Tibial nerve (tissue), 4 donors: ENCODE data around the gene SLC27A3. TPM values are rescaled to one million over a fixed set of nuclear protein-coding genes. Genes with fewer than 3 reads are reported as not detected.

Source experiments
- DNase-seq, 2 donors: peaks; one replicate each; pipeline ENCODE4 v3.0.0-alpha.2; 2019; ENCODE audit warnings: low spot score in 2 of 2
- H3K27ac ChIP-seq, 4 donors: fragments of 200-600 bp; sonication (generic) in 3 of 4; one replicate each; pipeline ENCODE4 v1.5.1; 2017 to 2019; ENCODE audit warnings: mild to moderate bottlenecking in 1 of 4
- H3K27me3 ChIP-seq, 2 donors: fragments of 200-600 bp; sonication (generic) in 1 of 2; one replicate each; pipeline versions ENCODE4 v1.5.1 to v1.6.0; 2017 to 2019
- H3K36me3 ChIP-seq, 3 donors: fragments of 200-600 bp; sonication (generic); one replicate each; pipeline ENCODE4 v1.5.1; 2018 to 2019
- H3K4me1 ChIP-seq, 4 donors: fragments of 200-600 bp; sonication (generic) in 3 of 4; one replicate each; pipeline ENCODE4 v1.5.1; 2017 to 2019
- H3K4me3 ChIP-seq, 4 donors: fragments of 200-600 bp; sonication (generic) in 3 of 4; one replicate each; pipeline ENCODE4 v1.5.1; 2017 to 2019; ENCODE audit warnings: mild to moderate bottlenecking in 1 of 4, moderate library complexity in 1 of 4
- H3K9me3 ChIP-seq, 4 donors: fragments of 200-600 bp; sonication (generic) in 3 of 4; one replicate each; pipeline ENCODE4 v1.5.1; 2017 to 2019
- CTCF ChIP-seq, 5 experiments: fragments of 200-600 bp in 3 of 5; fragments of 450-650 bp in 2 of 5; sonication (generic) in 3 of 5; IDR thresholded peaks; one replicate each; pipeline ENCODE4 v1.5.1; 2016 to 2019; ENCODE audit warnings: antibody characterized with exemption in 5 of 5, mild to moderate bottlenecking in 3 of 5, moderate library complexity in 2 of 5
- EP300 ChIP-seq, 2 donors: sonication (generic); formaldehyde crosslinking; IDR thresholded peaks; one replicate each; pipeline ENCODE4 v1.6.1; 2017; ENCODE audit warnings: antibody characterized with exemption in 2 of 2, mild to moderate bottlenecking in 1 of 2
- POLR2A ChIP-seq, 2 donors: fragments of 450-650 bp; IDR thresholded peaks; one replicate each; pipeline ENCODE4 v1.6.1; 2017; ENCODE audit warnings: antibody characterized with exemption in 2 of 2, mild to moderate bottlenecking in 2 of 2, moderate library complexity in 2 of 2
- WGBS, 2 donors: methylation state at CpG; one replicate each; pipeline ENCODE4 v1.1.5; 2018; 5-methylcytosine and 5-hydroxymethylcytosine counted together
- total RNA-seq, 4 donors: library from RNA; depleted of rRNA; stranded (reverse); fragments of >200 nt; gene quantifications; one replicate each; pipeline ENCODE4 v1.1.0, GENCODE V29; 2016

SLC27A3 gene
- total RNA-seq, 4 donors from 2014 or later, result 38.5 to 89.4 (median 59.2) TPM

- no peak overlapping the region for H3K27ac ChIP-seq
- H3K9me3 ChIP-seq, result no peaks in the 10 kb centered on the region
- H3K27me3 ChIP-seq, result peaks cover 0 to 11% of the 10 kb centered on the region in 2 donors
- no peak for DNase-seq
- peaks cover 0 to 31% (median 0%) of the 10 kb centered on the region in 3 donors for H3K36me3 ChIP-seq
- no peak overlapping the region for H3K4me3 ChIP-seq
- peaks cover 0 to 24% (median 0%) of the 10 kb centered on the region in 4 donors for H3K4me1 ChIP-seq
- no peak for TF ChIP-seq CTCF (IDR thresholded peaks at IDR 0.05)
- TF ChIP-seq POLR2A (IDR thresholded peaks at IDR 0.05), result no peak
- TF ChIP-seq EP300 (IDR thresholded peaks at IDR 0.05), result no peak
- WGBS, 2 donors, result 89 to 90% methylated on average over 27 of the region's 27 CpGs
Measured at GRCh38 chr1:153799566-153800465, 24.6 kb downstream of the SLC27A3 start.

- 64 to 95% methylated on average over 4 to 7 of the region's 7 CpGs for WGBS, 2 donors
- TF ChIP-seq POLR2A (IDR thresholded peaks at IDR 0.05), result no peak
- TF ChIP-seq EP300 (IDR thresholded peaks at IDR 0.05), result no peak
- no peak for TF ChIP-seq CTCF (IDR thresholded peaks at IDR 0.05)
- Histone ChIP-seq H3K4me1 (peaks cover 0 to 29% (median 2%) of the 10 kb centered on the region in 4 donors), H3K4me3 (no peak overlapping the region), H3K27ac (no peak overlapping the region), H3K27me3 (peaks cover 0 to 4% of the 10 kb centered on the region in 2 donors), H3K36me3 (peaks cover 0 to 31% (median 0%) of the 10 kb centered on the region in 3 donors), H3K9me3 (no peaks in the 10 kb centered on the region)
- DNase-seq, result no peak
Measured at GRCh38 chr1:153800516-153800915, 25.3 kb downstream of the SLC27A3 start.

GRCh38 chr1:153801028-153801625, 25.9 kb downstream of the SLC27A3 start:
- WGBS, 2 donors, result 88 to 95% methylated on average over 6 of the region's 6 CpGs
- no peak for TF ChIP-seq POLR2A (IDR thresholded peaks at IDR 0.05)
- no peak for TF ChIP-seq EP300 (IDR thresholded peaks at IDR 0.05)
- no peak for TF ChIP-seq CTCF (IDR thresholded peaks at IDR 0.05)
- no peaks in the 10 kb centered on the region for H3K9me3 ChIP-seq
- no peak overlapping the region for H3K27ac ChIP-seq
- H3K4me1 ChIP-seq, result peaks cover 0 to 35% (median 4%) of the 10 kb centered on the region in 4 donors
- H3K4me3 ChIP-seq, result no peak overlapping the region
- DNase-seq, result no peak
- H3K36me3 ChIP-seq, result peaks cover 0 to 31% (median 0%) of the 10 kb centered on the region in 3 donors
- H3K27me3 ChIP-seq, result no peaks in the 10 kb centered on the region

GRCh38 chr1:153801786-153802697, 26.8 kb downstream of the SLC27A3 start:
- Histone ChIP-seq H3K4me3 (no peak overlapping the region), H3K27ac (no peak overlapping the region), H3K9me3 (no peaks in the 10 kb centered on the region), H3K36me3 (peaks cover 0 to 35% (median 0%) of the 10 kb centered on the region in 3 donors), H3K4me1 (peaks cover 0 to 33% (median 5%) of the 10 kb centered on the region in 4 donors), H3K27me3 (no peaks in the 10 kb centered on the region)
- TF ChIP-seq CTCF (IDR thresholded peaks at IDR 0.05), result no peak
- TF ChIP-seq POLR2A (IDR thresholded peaks at IDR 0.05), result no peak
- WGBS, 2 donors, result 84 to 88% methylated on average over 1 to 7 of the region's 7 CpGs
- no peak for DNase-seq
